ENCODE results near the gene TMC1. TPM values are rescaled to one million over a fixed set of nuclear protein-coding genes. Genes with fewer than 3 reads are reported as not detected.

The TMC1 gene
- total and polyA plus RNA-seq, 2 of the 8 experiments (the other 6 are each of a cell fraction or from before 2014, with no cell fraction given), result 0.95 to 0.98 TPM

- H3K4me1 ChIP-seq (replicated peaks in 1 of 4; ENCODE audit: control insufficient read depth in 3 of 4, insufficient read depth in 4 of 4, low read length in 3 of 4), result 0 out of 7 replicates have a peak, but pooled peaks cover 0 to 2% (median 0%) of the 10 kb centered on the region in 4 experiments
- no peak overlapping the region for H2AK5ac ChIP-seq (ENCODE audit: low read depth, low read length)
- ChIA-PET POLR2A (ENCODE audit: partially characterized antibody) (no interaction called here), CTCF (ENCODE audit: partially characterized antibody) (interaction anchor here (0.6 to 0.9 kb wide), 3 partner anchors 13 to 1008 kb away, joined by 3 read pairs; no protein-coding TSS in a partner anchor)
- no peaks in the 10 kb centered on the region for H3K9me3 ChIP-seq (ENCODE audit: insufficient read depth in 2 of 2, low read depth in 1 of 2, low read length in 1 of 2)
- no peaks in the 10 kb centered on the region for H3K79me2 ChIP-seq (ENCODE audit: control insufficient read depth in 1 of 2, insufficient read depth in 2 of 2, low read length in 2 of 2)
- no peak overlapping the region for H2BK5ac ChIP-seq (ENCODE audit: low read depth, low read length)
- H4K8ac ChIP-seq (ENCODE audit: extremely low read depth, insufficient read depth, low read length), result no peak overlapping the region
- no peak overlapping the region for H3K56ac ChIP-seq (replicated peaks; ENCODE audit: insufficient read length, low read depth, low read length)
- H3K27ac ChIP-seq (ENCODE audit: low read depth, low read length), result no peak overlapping the region
- H3K14ac ChIP-seq (ENCODE audit: insufficient read length), result no peak overlapping the region
- WGBS, 2 experiments (ENCODE audit: extremely low coverage in 1 of 2, insufficient coverage in 1 of 2, insufficient read length in 1 of 2, insufficient replicate concordance in 2 of 2, low coverage in 1 of 2, low lambda C conversion rate in 2 of 2, missing lambda C conversion rate in 1 of 2), result 56% methylated on average over 3 of the region's 3 CpGs; no CpG with 5 or more reads in 1 of the 2 experiments
- H3K23me2 ChIP-seq (ENCODE audit: low read depth, low read length), result no peaks in the 10 kb centered on the region
- H3K23ac ChIP-seq (ENCODE audit: insufficient read length), result no peak overlapping the region
- no peak for DNase-seq (ENCODE audit: low read depth in 1 of 2, low spot score in 2 of 2)
- H3K4me2 ChIP-seq (ENCODE audit: insufficient read depth in 1 of 2, low read depth in 2 of 2, low read length in 2 of 2), result no peak overlapping the region
- H2BK15ac ChIP-seq (ENCODE audit: low read length), result no peak overlapping the region
- no peaks in the 10 kb centered on the region for H3K27me3 ChIP-seq (replicated peaks in 1 of 4; ENCODE audit: control insufficient read depth in 3 of 4, extremely low read depth in 1 of 4, insufficient read depth in 3 of 4, low read length in 3 of 4)
- H3K79me1 ChIP-seq (ENCODE audit: low read depth, low read length), result no peaks in the 10 kb centered on the region
- no peak overlapping the region for H2BK120ac ChIP-seq (replicated peaks; ENCODE audit: low read depth, low read length)
- H4K5ac ChIP-seq (ENCODE audit: insufficient read length, low read depth, low read length), result no peak overlapping the region
- H4K20me1 ChIP-seq (replicated peaks in 1 of 2; ENCODE audit: control insufficient read depth in 1 of 2, insufficient read depth in 2 of 2, low read length in 2 of 2), result no peaks in the 10 kb centered on the region
- H3K18ac ChIP-seq (ENCODE audit: extremely low read depth, low read length), result no peak overlapping the region
- FAIRE-seq, result no peak
- H2BK12ac ChIP-seq (ENCODE audit: low read depth, low read length), result no peak overlapping the region
- no peak overlapping the region for H3K4me3 ChIP-seq (ENCODE audit: extremely low read depth in 1 of 4, insufficient read depth in 2 of 4, low read depth in 3 of 4, low read length in 4 of 4)
- no peak overlapping the region for H3K9ac ChIP-seq (replicated peaks in 1 of 4; ENCODE audit: extremely low read depth in 1 of 4, low read depth in 3 of 4, low read length in 3 of 4)
- H2BK20ac ChIP-seq (ENCODE audit: low read length), result no peak overlapping the region
- peak overlapping the region; percentile 6; the same call in 1 of the 2 replicates for H2AFZ ChIP-seq (ENCODE audit: low read length)
- H3K4ac ChIP-seq (replicated peaks; ENCODE audit: insufficient read length, low read depth, low read length), result no peak overlapping the region
- no peaks in the 10 kb centered on the region for H3K36me3 ChIP-seq (ENCODE audit: control insufficient read depth in 2 of 4, insufficient read depth in 4 of 4, low read length in 3 of 4)
- no peak overlapping the region for H4K91ac ChIP-seq (replicated peaks; ENCODE audit: insufficient read length, low read length)
- no peak for TF ChIP-seq E2F6 (IDR thresholded peaks at IDR 0.05)
- TF ChIP-seq CTCF (IDR thresholded peaks at IDR 0.05; ENCODE audit: control extremely low read depth in 1 of 3, insufficient read depth in 1 of 3, low read depth in 1 of 3, low read length in 3 of 3), result no peak
- no peak for TF ChIP-seq EGR1 (IDR thresholded peaks at IDR 0.05; ENCODE audit: borderline replicate concordance, low read depth, low read length)
- TF ChIP-seq HDAC2 (IDR thresholded peaks at IDR 0.05; ENCODE audit: borderline replicate concordance in 1 of 2, low read depth in 2 of 2, low read length in 2 of 2), result no peak
- no peak for TF ChIP-seq USF2 (IDR thresholded peaks at IDR 0.05; ENCODE audit: low read length)
- TF ChIP-seq KDM1A (IDR thresholded peaks at IDR 0.05; ENCODE audit: borderline replicate concordance, low read length), result no peak
- no peak for TF ChIP-seq CBX8 (IDR thresholded peaks at IDR 0.05; ENCODE audit: borderline replicate concordance, low read depth, low read length)
- TF ChIP-seq CTBP2 (IDR thresholded peaks at IDR 0.05; ENCODE audit: borderline replicate concordance, insufficient read depth, insufficient read length, low read length), result no peak
These were observed 32.8 kb downstream of the TMC1 start for GRCh38 chr9:72554221-72554641.

All from H1 (cell line).